HG02759 (cell line): Measurements from ENCODE around the gene HSD11B2.

Source experiments
- ATAC-seq: cut with Tn5 transposase; IDR thresholded peaks from one replicate; pipeline ENCODE4 v1.9.1; 2021; ENCODE audit warnings: mild to moderate bottlenecking, moderate library complexity; ENCODE audit not compliant: unreplicated experiment

HSD11B2 gene

DNA sequence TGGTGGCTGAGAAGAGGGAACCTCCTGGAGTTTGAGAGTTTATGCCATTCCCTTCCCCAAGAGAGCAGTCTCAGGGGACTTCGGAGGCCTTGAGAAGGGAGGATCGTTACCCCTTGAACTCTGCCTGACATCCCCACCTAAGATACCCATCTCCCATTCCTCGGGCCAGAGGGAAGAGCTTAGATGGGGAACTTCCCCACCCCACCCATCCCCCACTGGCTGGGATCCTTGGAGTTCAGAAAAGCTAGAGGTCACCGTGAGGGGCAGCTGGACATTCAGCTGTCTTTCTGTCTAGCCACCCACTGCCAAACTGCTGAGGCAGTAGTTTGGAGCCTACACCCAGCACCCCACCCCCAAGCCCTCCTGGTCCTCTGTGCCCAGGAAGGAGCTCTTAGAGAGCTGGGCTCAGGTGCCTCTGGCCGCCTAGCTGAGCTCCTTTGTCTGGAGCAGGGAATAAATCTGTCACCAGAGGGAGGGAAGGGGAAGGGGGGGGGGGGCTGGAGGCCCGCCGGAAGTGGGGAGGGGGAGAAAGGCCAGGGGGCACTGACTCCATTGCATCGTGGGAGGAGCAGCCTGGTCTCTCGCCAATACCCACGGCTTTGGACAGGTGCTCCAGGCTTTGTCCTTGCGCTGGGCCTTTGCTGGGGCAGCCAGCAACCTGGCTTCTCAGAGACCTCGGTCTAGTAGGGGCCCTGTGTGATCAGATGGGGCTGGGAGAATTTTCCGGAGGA, 1.0 kb downstream of the HSD11B2 start:
- ATAC-seq, result no peak

DNA sequence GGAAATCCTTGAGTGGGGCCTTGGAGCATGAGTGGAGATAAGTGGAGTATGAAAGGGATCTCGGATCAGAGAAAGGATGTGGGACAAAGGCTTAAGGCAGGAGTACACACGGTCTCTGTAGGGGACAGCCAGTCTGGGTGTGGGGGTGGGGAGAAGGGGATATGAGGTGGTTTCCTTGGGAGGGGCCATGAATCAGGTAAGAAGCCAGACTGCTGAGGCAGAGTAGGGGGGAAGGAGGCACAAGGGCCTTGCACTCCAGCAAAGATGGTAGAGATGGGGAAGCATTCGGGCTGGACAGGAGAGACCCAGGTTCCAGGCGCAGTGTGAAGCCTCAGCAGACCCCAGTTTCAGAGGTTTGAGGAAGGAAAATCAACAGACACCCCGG, 1.6 kb downstream of the HSD11B2 start:
- no peak for ATAC-seq

DNA sequence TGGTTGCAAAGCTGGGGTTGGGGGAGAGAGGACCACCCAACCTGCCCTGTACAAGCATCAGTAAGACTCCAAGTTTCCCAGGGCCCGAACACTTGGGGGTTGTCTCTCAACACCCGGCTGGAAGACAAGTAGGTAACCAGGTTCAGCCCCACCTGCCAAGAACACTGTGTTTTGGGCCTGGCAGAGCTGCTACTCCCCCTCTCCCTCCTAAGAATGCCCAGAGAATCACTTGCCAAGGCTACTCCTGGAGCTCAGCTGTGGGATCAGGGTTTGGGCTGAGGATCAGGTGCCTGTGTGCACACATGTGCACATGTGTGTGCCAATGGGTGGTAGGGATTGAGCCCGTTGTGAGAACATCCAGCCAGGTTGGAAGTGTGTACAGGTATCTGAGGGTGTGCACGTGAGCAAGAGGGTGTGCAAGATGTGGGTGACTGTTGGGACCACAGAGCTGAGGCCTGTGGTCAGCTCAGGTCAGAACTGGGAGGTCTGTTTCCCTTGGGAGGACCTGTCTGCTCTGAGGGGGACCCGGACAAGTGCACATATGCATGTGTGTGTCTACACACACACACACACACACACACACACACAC, 2.3 kb downstream of the HSD11B2 start:
- no peak for ATAC-seq

DNA sequence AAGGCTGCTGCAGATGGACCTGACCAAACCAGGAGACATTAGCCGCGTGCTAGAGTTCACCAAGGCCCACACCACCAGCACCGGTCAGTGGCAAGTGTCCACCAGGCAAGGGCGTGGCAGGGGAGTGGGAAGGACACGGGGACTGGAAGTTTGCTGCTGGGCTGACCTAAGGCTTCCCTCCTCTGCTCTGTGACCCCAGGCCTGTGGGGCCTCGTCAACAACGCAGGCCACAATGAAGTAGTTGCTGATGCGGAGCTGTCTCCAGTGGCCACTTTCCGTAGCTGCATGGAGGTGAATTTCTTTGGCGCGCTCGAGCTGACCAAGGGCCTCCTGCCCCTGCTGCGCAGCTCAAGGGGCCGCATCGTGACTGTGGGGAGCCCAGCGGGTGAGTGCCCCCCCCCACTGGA, 4.8 kb downstream of the HSD11B2 start:
- no peak for ATAC-seq

DNA sequence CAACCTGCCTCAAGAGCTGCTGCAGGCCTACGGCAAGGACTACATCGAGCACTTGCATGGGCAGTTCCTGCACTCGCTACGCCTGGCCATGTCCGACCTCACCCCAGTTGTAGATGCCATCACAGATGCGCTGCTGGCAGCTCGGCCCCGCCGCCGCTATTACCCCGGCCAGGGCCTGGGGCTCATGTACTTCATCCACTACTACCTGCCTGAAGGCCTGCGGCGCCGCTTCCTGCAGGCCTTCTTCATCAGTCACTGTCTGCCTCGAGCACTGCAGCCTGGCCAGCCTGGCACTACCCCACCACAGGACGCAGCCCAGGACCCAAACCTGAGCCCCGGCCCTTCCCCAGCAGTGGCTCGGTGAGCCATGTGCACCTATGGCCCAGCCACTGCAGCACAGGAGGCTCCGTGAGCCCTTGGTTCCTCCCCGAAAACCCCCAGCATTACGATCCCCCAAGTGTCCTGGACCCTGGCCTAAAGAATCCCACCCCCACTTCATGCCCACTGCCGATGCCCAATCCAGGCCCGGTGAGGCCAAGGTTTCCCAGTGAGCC, 5.8 kb downstream of the HSD11B2 start:
- no peak for ATAC-seq

DNA sequence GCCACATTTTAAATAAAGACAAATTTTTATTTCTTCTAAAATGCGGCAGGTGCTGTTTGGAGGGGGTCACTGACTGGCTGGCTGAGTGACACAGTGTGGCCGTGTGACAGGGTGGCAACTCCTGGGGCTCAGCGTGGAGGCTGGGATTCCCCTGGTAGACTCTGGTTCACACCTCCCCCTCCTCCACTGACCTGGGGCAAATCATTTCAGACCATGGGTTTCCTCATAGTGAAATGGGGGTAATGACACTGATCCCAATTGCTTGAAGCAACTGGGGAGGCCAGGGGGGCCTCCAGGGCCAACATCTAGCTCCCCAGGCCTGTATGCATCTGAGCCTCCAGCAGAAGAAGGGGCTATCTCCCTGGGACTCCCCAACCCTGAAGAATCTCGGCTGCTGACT, 6.6 kb downstream of the HSD11B2 start:
- ATAC-seq, result no peak

DNA sequence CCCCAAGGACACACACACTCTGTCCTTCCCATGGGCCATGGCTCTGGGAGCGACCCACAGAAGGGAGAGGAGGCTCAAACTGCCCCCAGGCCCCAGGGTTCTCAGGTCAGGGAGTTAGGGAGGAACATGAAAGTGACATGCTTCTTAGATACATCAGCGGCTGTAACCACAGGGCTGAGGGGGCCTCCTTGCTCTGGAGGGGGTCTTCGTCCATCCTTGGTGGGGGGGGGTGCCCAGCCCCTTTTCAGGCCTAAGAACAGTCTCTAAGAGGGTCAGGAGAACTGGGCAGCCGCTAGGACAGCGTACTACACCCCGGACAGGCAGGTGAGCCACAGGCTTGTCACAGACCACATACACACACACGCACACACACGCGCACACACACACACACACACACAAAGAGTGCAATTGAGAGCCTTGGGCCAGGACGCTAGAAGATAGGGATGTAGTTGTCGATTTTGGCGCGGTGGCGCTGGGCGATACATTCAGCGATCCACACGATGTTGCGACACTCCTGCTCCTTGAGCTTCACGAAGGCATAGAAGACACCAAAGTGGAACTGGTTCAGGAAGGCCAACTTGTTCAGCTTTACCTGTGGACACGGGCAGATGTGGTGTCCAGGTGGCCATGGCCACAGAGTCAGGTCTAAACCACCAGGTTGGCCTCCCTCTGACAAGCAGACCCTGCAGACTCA, 7.3 kb downstream of the HSD11B2 start:
- no peak for ATAC-seq

DNA sequence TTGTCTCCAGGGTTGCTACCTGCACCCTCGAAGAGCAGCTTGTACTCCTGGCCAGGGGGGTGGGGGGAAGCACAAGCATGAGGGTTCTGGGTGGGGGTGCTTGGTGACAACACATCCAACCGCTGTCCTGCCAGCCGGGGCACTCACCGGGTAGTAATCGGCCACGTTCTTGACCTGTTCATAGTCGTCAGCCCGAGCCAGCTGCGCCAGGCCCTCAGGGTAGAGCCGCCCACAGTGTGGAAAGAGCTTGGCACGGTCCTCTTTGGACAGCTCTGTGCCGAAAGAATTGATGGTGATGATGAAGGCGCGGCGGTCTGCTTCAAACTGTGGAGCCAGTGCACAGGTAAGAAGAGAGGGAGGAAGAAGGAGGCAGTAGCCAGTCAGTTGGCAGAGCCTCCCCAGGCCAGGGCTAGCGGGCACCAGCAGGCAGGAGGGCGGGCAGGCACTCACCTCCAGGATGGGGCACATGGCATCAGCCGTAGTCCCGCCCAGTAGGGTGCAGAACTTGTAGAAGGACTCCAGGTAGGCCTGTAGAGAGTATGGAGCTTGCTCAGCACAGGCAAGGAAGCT, 8.0 kb downstream of the HSD11B2 start:
- no peak for ATAC-seq

DNA sequence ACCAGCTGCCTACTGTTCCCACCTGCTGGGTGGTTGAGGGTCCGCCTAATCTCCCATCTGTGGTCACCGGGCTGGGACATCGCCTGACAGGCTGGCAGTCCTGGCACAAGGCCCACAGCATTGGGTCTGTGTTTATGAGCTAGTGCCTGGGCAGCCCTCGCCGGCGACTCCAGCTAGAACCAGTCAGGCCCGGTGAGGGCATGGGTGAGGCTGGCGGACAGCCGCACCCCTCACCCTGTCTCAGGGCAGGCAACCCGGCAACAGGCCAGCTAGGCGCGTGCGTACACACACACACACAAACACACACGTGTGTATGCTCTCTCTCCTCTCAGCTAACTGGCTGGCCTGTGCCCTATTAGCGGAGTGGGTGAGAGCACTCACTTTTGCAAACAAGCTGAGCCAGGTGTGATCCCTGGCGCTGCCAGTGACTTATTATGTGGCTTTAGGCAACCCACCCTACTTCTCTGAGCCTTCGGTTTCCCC, 10.4 kb downstream of the HSD11B2 start:
- ATAC-seq, result no peak

DNA sequence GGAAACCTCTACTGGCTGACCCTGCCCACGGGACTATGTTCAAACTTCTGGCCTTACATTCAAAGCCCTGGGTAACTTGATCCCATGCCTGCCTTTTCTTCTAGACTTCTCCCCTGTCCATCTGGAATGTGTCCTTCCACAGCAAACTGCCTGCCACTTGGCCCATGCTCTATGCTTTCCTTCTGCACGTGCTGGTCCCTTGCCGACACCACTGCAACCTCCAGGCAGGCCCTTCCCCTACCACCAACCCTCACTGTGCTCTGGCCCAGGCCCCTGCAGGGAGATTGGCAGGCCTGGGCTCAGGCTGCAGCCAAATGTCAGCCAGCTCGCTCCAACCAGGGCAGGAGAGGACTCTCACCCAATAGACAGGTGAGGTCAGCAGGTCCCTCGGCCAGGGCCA, 11.0 kb downstream of the HSD11B2 start:
- ATAC-seq, result no peak

DNA sequence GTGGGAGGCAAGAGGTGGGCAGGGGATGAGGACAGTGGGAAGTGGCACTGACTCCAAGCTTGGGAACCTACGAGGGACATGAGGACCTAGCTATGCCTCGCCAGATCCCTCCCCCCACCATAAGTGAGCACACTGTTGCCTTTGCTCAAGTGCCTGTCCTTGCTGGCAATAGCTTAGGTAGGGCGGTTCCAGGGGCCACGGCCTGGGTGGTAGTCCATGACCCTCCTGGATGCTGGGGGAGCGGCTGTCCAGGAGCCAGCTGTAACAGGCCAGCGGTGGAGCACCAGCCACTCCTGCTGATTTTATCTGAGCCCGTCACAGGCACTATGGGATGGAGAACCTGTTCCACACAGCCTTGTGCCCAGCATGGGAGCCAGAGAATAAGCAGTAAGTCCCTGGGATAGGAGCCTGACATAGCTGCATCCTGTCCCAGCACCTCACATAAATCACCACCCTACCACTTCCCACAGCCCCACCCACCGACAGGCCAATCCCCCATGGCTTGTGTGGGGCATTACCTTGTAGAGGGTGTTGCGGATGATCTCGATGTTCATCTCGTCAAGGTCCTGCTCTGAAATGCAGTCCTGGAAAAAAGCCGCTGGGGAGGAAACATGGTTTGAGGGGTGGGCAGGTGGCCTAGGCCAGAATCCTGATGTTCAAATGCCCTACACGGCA, 11.8 kb downstream of the HSD11B2 start:
- no peak for ATAC-seq

DNA sequence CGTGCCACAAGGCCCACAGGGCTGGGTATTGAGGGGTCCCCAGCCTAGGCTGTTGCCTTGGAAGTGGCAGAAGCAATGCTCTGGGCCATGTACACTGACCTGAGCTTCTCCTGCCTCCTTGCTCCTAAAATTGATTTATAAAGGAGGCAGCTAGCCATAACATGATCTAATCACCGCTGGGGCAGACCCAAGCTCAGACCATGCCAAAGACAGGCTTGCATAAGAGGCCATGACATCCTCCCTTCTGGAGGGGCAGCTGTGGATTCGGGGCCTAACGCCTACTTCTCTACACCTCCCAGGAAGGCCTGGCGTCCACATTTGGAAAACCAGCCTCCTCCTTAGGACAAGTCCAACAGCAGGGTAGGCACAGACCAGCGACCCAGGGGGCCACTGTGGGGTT, 12.3 kb downstream of the HSD11B2 start:
- no peak for ATAC-seq

DNA sequence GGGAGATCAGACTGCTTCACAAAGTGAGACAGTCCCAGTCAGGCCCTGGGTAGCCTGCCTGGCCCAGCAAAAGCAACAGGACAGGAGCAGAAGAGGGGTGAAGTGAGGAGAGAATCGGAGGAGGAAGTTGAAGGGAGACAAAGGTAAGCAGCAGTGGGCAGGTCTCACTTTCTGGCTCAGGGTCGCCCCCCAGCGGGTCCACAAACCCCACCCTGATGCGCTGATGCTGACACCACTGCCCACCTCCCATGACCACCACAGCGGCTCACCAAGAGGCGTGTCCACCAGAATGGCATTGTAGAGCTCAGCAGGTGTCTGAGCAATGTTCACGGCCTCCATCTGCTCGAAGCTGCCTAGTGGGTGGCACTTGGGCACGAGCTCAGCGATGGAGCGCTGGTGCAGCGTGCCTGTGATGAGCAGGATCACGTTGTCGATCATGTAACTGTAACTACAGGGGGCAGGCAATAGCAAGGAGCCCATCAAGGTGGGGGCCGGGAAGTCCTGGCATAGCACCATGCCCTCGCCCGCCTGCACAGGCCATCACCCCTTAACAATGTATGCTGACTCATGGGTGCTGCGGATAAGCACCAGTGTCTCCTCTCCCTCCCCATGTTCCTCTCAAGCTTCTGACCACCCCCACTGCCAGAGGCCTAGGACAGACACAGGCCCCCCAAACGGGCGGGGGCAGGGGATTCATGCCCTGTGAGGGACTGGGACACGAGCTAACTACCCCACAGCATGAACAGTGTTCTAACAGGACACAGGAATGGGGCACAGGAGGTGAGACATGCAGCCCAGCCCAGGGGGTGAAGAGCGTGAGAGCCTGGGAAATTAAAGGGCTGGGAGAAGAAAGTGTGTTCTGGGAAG, 13.6 kb downstream of the HSD11B2 start:
- no peak for ATAC-seq

DNA sequence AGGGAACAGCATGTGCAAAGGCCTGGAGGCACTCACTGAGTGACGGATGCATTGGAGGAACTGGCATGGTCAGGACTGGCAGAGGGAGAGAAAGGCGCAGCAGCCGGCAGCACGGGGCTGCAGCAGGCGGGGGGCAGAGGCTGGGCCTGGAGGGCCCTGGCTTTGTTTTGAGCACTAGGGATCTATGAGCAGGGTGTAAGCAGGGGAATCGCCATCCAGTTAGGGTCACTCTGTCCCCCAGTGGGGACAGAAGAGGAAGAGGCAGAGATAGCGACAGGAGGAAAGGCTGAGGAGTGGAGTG, 14.2 kb downstream of the HSD11B2 start:
- no peak for ATAC-seq

DNA sequence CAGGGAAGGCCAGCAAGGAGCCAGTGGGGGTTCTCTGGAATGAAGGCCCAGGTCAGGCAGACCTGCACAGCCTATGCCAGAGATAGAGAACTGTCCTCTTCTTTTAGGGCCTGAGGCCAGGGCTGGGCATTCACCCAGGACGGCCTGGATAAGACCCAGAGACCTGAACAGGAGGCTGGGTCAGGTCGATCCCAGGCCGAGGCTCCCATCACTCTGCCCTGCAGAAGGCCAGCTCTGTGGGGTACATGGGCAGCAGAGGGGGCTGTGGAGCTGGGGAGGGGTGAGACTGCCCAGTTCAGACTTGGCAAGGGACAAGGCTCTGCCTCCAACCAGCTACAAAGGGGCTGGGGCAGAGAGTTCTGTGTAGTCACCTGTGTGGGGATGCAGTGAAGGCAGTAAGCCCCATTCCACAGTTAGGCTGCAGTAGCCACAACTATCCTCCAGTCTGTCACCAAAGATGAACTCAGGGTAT, 14.6 kb downstream of the HSD11B2 start:
- no peak for ATAC-seq

DNA sequence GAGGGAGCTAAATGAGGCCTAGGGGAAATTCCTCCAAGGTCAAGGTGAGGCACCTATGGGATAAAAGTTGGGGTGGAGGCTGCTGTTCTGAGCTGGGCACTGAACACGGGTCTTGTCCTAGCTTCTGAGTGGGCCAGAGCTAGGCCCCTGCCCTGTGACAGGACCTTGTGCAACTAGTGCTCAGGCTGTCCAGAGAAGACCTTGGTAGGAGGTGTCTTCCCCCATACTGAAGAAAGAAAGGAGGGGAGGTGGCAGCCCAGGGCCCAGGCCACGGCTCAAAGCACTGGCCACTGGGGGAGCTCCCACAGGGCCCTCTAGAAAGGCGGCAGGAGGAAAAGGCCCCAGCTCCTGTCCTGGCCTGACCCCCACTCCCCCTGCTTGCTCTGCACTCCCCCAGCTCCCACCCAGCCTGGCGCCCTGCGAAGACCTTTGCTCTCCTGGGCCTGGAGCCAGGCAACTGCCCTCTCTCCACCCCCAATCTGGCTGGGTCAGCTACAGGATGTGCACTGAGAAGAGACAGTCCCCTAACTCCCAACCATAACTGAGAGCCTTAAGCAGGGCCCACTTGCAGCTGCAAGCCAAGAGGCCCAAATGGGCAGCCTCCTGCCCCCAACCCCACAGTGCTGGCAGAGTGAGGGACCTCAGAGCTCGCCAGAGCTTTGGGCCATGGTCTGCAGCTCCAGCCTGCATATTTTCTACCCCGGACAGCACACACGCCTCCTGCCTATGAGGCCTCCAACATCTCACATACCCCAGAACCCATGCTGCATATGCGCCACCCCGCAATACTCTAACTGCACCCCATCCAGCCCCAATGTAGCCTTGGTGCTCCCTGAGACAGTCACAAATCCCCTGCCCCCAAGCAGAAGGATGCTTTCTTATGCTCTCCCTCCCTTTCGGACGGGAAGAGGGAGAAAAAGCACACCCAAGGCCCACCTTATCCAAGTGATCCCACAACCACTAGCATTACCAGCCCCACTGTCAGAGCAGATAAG, 15.3 kb downstream of the HSD11B2 start:
- ATAC-seq, result no peak

DNA sequence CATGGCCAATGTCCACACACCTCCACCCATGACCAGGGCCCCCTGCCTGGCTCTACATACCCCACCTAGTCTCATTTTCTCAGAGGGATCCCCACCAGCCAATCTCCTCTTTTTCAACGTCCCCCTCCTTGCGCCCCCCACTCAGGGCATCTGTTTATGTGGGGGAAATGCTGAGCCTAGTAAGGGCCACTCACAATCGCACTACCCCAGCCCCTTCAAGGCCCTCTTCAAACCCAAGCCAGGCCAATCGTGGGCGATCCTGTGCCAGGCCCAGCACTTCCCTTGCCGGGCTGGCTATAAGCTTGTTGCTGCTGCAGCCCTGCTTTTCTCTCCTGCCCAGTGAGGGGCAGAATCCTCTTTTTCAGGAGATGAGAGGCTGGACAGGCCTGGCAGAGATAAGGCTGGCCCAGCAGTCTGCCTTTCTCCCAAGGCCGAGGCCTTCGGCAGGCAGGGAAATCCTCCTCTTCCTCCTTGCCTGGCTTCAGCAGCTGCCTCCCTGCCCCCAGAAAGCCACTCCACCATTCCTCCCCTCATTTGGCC, 16.1 kb downstream of the HSD11B2 start:
- no peak for ATAC-seq

DNA sequence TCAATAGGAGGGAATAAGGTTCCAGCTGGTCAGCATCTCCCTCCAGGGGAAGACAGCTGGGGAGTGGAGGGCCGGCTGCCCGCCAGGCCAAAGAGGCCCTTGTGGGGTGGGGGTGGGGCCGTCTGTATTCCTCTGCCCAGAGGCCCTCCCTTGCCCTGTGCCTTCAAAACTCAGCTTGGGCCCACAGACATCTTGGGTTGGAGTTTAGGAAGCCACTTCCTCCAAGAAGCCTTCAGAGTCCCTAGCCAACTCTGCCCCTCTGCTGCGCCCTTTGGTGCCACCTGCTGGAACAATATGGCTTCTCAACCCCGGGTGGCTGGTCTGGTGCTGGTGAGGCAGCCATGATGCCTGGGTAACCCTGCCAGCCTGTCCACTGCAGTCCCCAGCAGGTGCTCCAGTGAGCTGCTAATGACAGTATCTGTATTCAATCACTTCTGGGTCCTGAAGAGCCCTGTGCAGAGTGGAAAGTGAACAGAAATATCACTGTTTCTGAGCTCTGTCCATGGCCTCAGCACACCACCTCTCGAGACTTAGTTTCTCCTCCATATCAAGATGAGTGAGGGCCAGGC, 16.7 kb downstream of the HSD11B2 start:
- ATAC-seq, result peak; percentile 59
